ENCODE data around the gene HHIPL1.
"Not testable (repeated sequence)": the region's sequence is repeated elsewhere in the genome, so short reads cannot be mapped to it uniquely, and the experiment has no call there.

The HHIPL1 gene

GRCh38 chr14:99632410-99633035 is 12.4 kb upstream of the HHIPL1 start:
- FAIRE-seq (no peak), DNase-seq (ENCODE audit: extremely low spot score, insufficient read length, low read depth) (no peak)

DNA sequence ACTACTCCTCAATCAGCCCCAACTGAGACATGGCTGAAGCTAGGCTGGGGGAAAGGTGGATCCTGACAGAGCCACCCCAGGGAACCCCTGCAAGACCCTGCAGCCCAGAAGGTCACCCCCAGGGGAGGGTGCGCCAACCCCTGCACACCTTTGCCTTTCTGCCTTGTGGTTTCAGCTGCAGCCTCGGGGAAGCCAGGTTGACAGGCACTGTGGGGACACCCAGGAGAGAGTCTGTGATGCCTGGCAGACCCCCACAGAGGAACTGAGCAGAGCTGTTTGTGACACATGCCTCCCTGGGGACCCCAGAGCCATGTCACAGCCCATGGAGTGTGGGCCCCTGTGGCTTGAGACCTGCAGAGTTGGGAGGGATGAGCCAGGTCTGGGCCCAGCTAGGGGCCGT is 11.8 kb upstream of the HHIPL1 start:
- no peak for FAIRE-seq
- no peak for DNase-seq (ENCODE audit: extremely low spot score, insufficient read length, low read depth)

DNA sequence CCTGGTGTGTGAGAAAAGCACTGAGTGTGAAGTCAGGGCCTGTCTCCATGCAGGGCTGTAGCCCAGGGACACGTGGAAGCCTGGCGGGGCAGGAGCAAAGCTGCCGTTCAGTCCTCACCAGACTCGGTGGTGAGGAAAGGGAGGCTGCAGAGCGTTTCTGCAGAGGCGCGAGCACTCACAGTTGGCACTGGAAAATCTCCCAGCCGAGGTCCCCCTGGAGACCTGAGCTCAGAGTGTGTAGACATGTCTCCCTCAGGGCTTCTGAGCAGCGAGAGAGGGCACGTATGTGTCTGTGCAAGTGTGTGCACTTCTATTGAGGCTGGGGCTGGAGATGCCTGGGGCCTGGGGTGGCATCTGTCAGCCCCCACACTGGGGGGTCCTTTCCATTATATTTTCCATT is 11.0 kb upstream of the HHIPL1 start:
- DNase-seq (ENCODE audit: extremely low spot score, insufficient read length, low read depth): no peak
- no peak for FAIRE-seq

DNA sequence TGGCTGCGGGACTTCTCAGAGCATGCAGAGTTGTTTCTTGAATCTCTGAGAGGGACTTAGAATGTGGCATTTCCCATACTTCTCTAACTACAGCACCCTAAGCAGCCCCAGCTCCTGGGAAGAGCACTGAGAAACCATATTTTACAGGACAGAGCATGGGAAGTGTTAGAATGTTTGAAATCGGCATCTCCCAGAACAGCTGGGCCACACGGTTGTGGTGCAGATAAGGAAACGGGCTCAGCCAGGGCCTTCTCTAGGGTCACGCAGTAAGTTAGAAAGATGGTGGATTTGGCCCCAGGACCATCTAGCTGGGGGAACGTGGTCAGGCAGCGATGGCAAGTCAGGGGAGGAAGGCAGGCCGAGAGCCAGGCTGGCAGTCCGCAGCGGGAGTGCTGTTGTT is 10.5 kb upstream of the HHIPL1 start:
- DNase-seq (ENCODE audit: extremely low spot score, insufficient read length, low read depth): no peak
- FAIRE-seq: no peak

GRCh38 chr14:99635116-99635515 is 9.8 kb upstream of the HHIPL1 start:
- no peak for DNase-seq (ENCODE audit: extremely low spot score, insufficient read length, low read depth)
- FAIRE-seq: no peak

DNA sequence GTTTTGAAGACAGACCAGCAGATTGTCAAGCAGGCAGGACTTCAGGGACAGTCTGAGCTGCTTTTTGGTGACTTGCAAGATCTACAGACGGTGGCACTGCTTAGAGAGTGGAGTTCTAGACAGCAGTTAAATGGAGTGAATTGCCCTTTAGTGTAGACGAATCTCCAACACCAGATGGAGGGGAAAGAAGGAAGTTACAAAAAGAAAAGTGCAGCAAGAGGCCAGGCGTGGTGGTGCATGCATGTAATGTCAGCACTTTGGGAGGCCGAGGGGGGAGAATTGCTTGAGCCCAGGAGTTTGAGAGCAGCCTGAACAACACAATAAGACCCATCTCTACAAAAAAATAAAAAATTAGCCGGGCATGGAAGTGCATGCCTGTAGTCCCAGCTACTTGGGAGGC is 8.4 kb upstream of the HHIPL1 start:
- FAIRE-seq: no peak
- DNase-seq (ENCODE audit: extremely low spot score, insufficient read length, low read depth): no peak

- DNase-seq (ENCODE audit: extremely low spot score, insufficient read length, low read depth): no peak
- FAIRE-seq: no peak
Observed at GRCh38 chr14:99637624-99638023, 7.3 kb upstream of the HHIPL1 start.

- not testable (repeated sequence) for FAIRE-seq
Observed at GRCh38 chr14:99642771-99643170, 2.2 kb upstream of the HHIPL1 start.

GRCh38 chr14:99643343-99643742 is 1.6 kb upstream of the HHIPL1 start:
- no peak for DNase-seq (ENCODE audit: extremely low spot score, insufficient read length, low read depth)
- FAIRE-seq: no peak

More at GRCh38 chr14:99642771-99643170, 2.2 kb upstream of the HHIPL1 start:
- not testable (repeated sequence) for DNase-seq (ENCODE audit: extremely low spot score, insufficient read length, low read depth)

- no peak for DNase-seq (ENCODE audit: extremely low spot score, insufficient read length, low read depth)
- FAIRE-seq: no peak
Observed at GRCh38 chr14:99644035-99644587, 818 bp upstream of the HHIPL1 start.

- no peak for FAIRE-seq
- DNase-seq (ENCODE audit: extremely low spot score, insufficient read length, low read depth): no peak
Observed at GRCh38 chr14:99645545-99646505, 896 bp downstream of the HHIPL1 start.

DNA sequence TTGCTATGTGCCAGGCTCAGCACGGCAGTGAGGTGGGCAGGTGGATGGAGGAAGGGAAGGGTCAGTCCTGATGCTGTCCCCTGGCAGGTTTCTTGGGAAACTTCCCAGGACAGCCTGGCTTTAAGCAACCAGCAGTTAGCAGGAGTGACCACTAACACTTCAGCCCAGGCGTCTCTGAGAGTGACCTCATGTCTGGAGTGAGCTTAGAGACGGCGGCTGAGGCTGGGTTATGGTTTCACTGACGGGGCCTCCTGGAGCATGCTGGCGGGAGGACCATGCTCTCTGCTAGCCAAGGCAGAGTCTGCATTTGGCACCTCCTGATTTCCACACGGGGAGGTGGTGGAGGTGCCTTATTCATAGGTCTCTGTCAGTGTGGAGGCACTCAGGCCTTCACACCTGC is 2.5 kb downstream of the HHIPL1 start:
- DNase-seq (ENCODE audit: extremely low spot score, insufficient read length, low read depth): no peak
- no peak for FAIRE-seq

DNA sequence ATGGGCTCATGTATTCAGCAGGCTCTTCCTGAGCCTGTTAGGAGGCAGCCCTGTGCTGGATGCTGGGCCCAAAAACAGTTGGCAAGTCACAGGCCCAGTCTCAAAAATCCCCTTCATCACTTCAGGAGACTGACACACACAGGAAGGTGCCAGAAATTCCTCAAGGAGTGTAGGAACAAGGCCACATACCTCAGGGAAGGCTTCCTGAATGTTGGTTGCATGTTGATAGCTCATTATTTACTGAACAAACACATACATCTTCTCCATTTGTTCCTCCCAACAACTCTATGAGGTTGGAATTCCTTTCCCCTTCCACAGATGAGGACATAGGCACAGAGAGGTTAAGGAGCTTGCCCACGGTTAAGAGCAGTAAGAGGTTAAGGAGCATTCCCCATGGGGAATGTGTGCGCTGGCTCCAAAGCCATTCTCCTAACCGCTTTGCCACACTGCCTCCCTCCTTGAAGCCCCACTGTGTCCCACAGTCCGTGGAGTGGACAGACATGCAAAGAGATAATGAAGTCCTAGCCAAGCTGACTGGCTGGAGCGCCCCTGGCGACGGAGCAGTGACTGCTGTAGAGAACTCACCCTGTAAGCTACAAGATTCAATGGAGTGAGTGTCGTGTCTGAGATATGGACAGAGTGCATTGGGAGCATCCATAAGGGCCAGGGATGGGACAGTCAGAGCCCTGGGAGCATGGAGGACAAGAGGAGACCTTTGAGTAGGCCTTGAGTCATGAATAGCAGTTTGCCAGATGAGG is 3.3 kb downstream of the HHIPL1 start:
- no peak for FAIRE-seq
- DNase-seq (ENCODE audit: extremely low spot score, insufficient read length, low read depth): no peak

DNA sequence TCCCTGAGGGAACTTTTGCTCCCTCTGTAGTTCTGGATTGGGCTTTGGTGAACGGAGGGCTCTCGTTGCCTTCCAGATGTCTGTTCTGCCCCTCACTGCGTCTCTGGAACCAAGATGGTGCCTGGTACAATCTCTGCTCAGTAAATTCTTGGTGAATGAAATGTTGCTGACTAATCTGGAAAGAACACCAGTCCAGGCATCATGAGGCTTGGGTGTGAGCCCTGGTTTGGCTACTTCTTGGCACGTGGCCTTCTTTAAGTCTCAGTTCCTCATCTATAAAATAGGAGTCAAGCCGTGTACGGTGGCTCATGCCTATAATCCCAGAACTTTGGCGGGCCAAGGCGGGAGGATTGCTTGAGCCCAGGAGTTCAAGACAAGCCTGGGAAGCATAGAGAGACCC is 4.3 kb downstream of the HHIPL1 start:
- no peak for DNase-seq (ENCODE audit: extremely low spot score, insufficient read length, low read depth)
- FAIRE-seq: no peak

DNA sequence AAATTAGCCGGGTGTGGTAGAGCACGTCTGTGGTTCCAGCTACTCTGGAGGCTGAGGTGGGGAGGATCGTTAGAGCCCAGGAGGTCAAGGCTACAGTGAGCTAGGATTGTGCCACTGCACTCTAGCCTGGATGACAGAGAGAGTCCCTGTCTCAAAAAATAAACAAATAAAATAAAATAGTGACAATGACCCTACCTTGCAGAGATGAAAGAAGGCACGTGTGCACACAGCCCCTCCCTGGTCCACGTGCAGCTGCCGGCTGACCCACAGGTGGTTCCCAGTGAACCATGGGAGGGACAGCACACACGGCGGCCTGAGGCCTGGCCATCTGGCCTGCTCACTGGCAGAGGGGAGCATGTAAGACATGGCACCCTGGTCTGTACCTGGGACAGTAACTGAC is 4.7 kb downstream of the HHIPL1 start:
- DNase-seq (ENCODE audit: extremely low spot score, insufficient read length, low read depth) (no peak), FAIRE-seq (no peak)

GRCh38 chr14:99650189-99650588 is 5.3 kb downstream of the HHIPL1 start:
- FAIRE-seq: no peak
- no peak for DNase-seq (ENCODE audit: extremely low spot score, insufficient read length, low read depth)

DNA sequence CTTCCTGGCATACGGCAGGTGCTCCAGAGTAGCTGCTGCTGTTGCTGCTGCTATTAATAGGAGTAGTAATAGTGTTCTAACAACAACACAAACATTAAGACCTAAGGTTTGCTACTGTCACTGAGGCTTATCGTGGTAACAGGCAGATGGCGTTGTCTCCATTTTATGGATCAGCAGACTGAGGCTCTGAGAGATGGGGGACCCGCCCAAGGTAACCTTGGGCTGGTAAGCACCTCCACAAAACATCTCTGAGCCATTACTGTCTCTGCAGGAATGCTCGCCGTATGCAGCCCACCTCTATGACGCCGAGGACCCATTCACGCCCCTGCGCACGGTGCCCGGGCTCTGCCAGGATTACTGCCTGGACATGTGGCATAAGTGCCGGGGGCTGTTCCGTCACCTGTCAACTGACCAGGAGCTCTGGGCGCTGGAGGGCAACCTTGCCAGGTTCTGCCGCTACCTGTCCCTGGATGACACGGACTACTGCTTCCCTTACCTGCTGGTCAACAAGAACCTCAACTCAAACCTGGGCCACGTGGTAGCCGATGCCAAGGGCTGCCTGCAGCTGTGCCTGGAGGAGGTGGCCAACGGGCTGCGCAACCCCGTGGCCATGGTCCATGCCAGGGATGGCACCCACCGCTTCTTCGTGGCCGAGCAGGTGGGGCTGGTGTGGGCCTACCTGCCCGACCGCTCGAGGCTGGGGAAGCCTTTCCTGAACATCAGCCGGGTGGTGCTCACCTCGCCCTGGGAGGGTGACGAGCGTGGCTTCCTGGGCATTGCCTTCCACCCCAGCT is 7.2 kb downstream of the HHIPL1 start:
- DNase-seq (ENCODE audit: extremely low spot score, insufficient read length, low read depth): no peak
- FAIRE-seq: no peak

DNA sequence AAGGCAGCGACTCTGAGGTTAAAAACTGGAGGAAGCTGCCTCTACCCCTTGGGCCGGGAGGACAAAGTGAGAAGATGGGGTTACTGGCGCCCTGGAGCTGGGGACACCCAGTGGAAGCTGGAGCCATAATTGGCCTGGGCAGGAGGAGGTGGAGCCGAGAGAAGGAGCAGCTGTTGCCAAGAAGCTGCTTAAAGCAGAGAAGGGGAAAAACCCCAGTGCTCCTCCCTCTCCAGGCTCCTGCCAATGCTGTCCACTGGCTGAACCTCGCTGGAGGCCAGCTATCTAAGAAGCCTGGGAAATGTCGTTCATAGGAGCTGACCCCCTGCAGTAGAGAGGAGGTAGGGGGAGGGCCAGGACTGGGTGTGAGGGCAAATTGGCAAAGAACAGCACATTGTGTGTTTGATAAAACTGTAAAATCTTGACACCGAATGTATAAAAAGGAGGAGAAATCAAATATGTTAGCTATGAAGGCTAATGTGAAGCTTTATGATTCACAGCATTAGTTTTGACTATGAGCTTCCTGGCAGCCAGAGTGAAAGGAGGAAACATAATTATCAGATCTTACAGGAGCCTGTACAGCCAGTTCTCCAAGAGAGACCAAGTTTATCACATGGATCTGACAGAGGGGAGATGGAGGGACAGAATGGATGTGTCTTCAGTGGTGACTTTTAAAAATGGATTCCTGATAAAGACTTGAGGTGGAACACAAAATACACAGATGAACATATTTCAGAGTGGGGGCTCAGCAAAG is 9.5 kb downstream of the HHIPL1 start:
- FAIRE-seq (no peak), DNase-seq (ENCODE audit: extremely low spot score, insufficient read length, low read depth) (no peak)

GRCh38 chr14:99655521-99655920 is 10.6 kb downstream of the HHIPL1 start:
- DNase-seq (ENCODE audit: extremely low spot score, insufficient read length, low read depth) (no peak), FAIRE-seq (no peak)

All from GM18507 (cell line).